ENCODE data around the gene ZNF469. TPM values are rescaled to one million over a fixed set of nuclear protein-coding genes. Genes with fewer than 3 reads are reported as not detected.
A peak's percentile ranks its signal among the peaks of the same experiment; 100 is the strongest.

Gene ZNF469
- total RNA-seq, 3 donors from 2014 or later, result 0.80 to 1.5 (median 0.98) TPM

- intact Hi-C loops (cut with DNase I; ENCODE audit: low total_unique reads), result no loop called here
- no peaks in the 10 kb centered on the region for H3K4me1 ChIP-seq
- H3K9me3 ChIP-seq, result peaks cover 0 to 4% of the 10 kb centered on the region in 2 donors
- DNase-seq (ENCODE audit: low spot score in 2 of 2), result no peak
- H3K36me3 ChIP-seq, result no peaks in the 10 kb centered on the region
- H3K27me3 ChIP-seq, result no peaks in the 10 kb centered on the region
- TF ChIP-seq CTCF (IDR thresholded peaks at IDR 0.05), result no peak
- TF ChIP-seq POLR2A (IDR thresholded peaks at IDR 0.05), result no peak
- no peak for TF ChIP-seq POLR2AphosphoS5 (IDR thresholded peaks at IDR 0.05)
- no peak overlapping the region for H3K4me3 ChIP-seq
- peak overlapping the region in 1 of 2 donors; percentile 52 for H3K27ac ChIP-seq
Measured at GRCh38 chr16:88345031-88345720, 37.6 kb upstream of the ZNF469 start.

GRCh38 chr16:88345721-88346560 lies 36.8 kb upstream of the ZNF469 start:
- Histone ChIP-seq H3K9me3 (peaks cover 0 to 4% of the 10 kb centered on the region in 2 donors), H3K27me3 (no peaks in the 10 kb centered on the region), H3K4me3 (no peak overlapping the region), H3K36me3 (no peaks in the 10 kb centered on the region), H3K27ac (peak overlapping the region in 1 of 2 donors; percentile 52), H3K4me1 (no peaks in the 10 kb centered on the region)
- no peak for DNase-seq (ENCODE audit: low spot score in 2 of 2)
- TF ChIP-seq POLR2AphosphoS5 (IDR thresholded peaks at IDR 0.05) (no peak), CTCF (IDR thresholded peaks at IDR 0.05) (no peak), POLR2A (IDR thresholded peaks at IDR 0.05) (no peak)
- intact Hi-C loops (cut with DNase I; ENCODE audit: low total_unique reads), result no loop called here

- intact Hi-C loops (cut with DNase I; ENCODE audit: low total_unique reads), result no loop called here
- TF ChIP-seq CTCF (IDR thresholded peaks at IDR 0.05), result no peak
- no peak for TF ChIP-seq POLR2A (IDR thresholded peaks at IDR 0.05)
Measured at GRCh38 chr16:88346680-88347505, 35.9 kb upstream of the ZNF469 start.

GRCh38 chr16:88347656-88348376 lies 34.9 kb upstream of the ZNF469 start:
- peaks cover 0 to 3% of the 10 kb centered on the region in 2 donors for H3K9me3 ChIP-seq
- peaks cover 0 to 3% of the 10 kb centered on the region in 2 donors for H3K4me1 ChIP-seq
- H3K36me3 ChIP-seq, result no peaks in the 10 kb centered on the region
- DNase-seq (ENCODE audit: low spot score in 2 of 2), result no peak
- intact Hi-C loops (cut with DNase I; ENCODE audit: low total_unique reads), result no loop called here
- no peaks in the 10 kb centered on the region for H3K27me3 ChIP-seq
- H3K27ac ChIP-seq, result no peak overlapping the region
- TF ChIP-seq POLR2AphosphoS5 (IDR thresholded peaks at IDR 0.05) (no peak), CTCF (IDR thresholded peaks at IDR 0.05) (no peak), POLR2A (IDR thresholded peaks at IDR 0.05) (no peak)
- no peak overlapping the region for H3K4me3 ChIP-seq

More at GRCh38 chr16:88346680-88347505, 35.9 kb upstream of the ZNF469 start:
- H3K4me1 ChIP-seq, result peaks cover 0 to 3% of the 10 kb centered on the region in 2 donors
- DNase-seq (ENCODE audit: low spot score in 2 of 2), result no peak
- H3K27me3 ChIP-seq, result no peaks in the 10 kb centered on the region
- no peaks in the 10 kb centered on the region for H3K36me3 ChIP-seq
- no peak overlapping the region for H3K27ac ChIP-seq
- no peak overlapping the region for H3K4me3 ChIP-seq
- peaks cover 0 to 4% of the 10 kb centered on the region in 2 donors for H3K9me3 ChIP-seq
